NCI-H1092 treated with DMSO at 0.1 percent for 48 hours (cell line): ENCODE measurements around the gene PDE9A.
"Not testable (repeated sequence)": the region's sequence is repeated elsewhere in the genome, so short reads cannot be mapped to it uniquely, and the experiment has no call there.

Source experiments
- DNase-seq: peaks from one replicate; lab custom pipeline; 2025; lab: John Stamatoyannopoulos, UW

Gene PDE9A

GRCh38 chr21:42653231-42654061 lies at the start of gene PDE9A:
Gene PDE9A (plus strand): TSS chr21:42653621. CDS start chr21:42653815, 194 bp downstream.
- DNase-seq = no peak

- no peak for DNase-seq
Measured at GRCh38 chr21:42607102-42607501, 46.3 kb upstream of the PDE9A start.

GRCh38 chr21:42607525-42608102 lies 45.8 kb upstream of the PDE9A start:
- DNase-seq = no peak

- no peak for DNase-seq
Measured at GRCh38 chr21:42608446-42608845, 45.0 kb upstream of the PDE9A start.

- no peak for DNase-seq
Measured at GRCh38 chr21:42609811-42610210, 43.6 kb upstream of the PDE9A start.

- DNase-seq = no peak
Measured at GRCh38 chr21:42611852-42612251, 41.6 kb upstream of the PDE9A start.

GRCh38 chr21:42612390-42612789 lies 41.0 kb upstream of the PDE9A start:
- no peak for DNase-seq

- no peak for DNase-seq
Measured at GRCh38 chr21:42613756-42614155, 39.7 kb upstream of the PDE9A start.

GRCh38 chr21:42614396-42614795 lies 39.0 kb upstream of the PDE9A start:
- DNase-seq = no peak

GRCh38 chr21:42614811-42615351 lies 38.5 kb upstream of the PDE9A start:
- DNase-seq = no peak

GRCh38 chr21:42615377-42615776 lies 38.0 kb upstream of the PDE9A start:
- not testable (repeated sequence) for DNase-seq

- no peak for DNase-seq
Measured at GRCh38 chr21:42615924-42616323, 37.5 kb upstream of the PDE9A start.

- no peak for DNase-seq
Measured at GRCh38 chr21:42616446-42616845, 37.0 kb upstream of the PDE9A start.

- DNase-seq = no peak
Measured at GRCh38 chr21:42616941-42617340, 36.5 kb upstream of the PDE9A start.

GRCh38 chr21:42617486-42617885 lies 35.9 kb upstream of the PDE9A start:
- DNase-seq = no peak

- DNase-seq = no peak
Measured at GRCh38 chr21:42618707-42619102, 34.7 kb upstream of the PDE9A start.

- no peak for DNase-seq
Measured at GRCh38 chr21:42619166-42619565, 34.3 kb upstream of the PDE9A start.

- DNase-seq = no peak
Measured at GRCh38 chr21:42619841-42620240, 33.6 kb upstream of the PDE9A start.

GRCh38 chr21:42621166-42621818 lies 32.1 kb upstream of the PDE9A start:
- DNase-seq = no peak

GRCh38 chr21:42621819-42622177 lies 31.6 kb upstream of the PDE9A start:
- peak; percentile 57 for DNase-seq

GRCh38 chr21:42622284-42622683 lies 31.1 kb upstream of the PDE9A start:
- no peak for DNase-seq

- no peak for DNase-seq
Measured at GRCh38 chr21:42623694-42624093, 29.7 kb upstream of the PDE9A start.
